HepG2 (cell line): ENCODE data around the gene RPL38. TPM values are rescaled to one million over a fixed set of nuclear protein-coding genes. Genes with fewer than 3 reads are reported as not detected.

Experiments used
- CHCHD3 ChIP-seq: sonication (generic); formaldehyde crosslinking; IDR thresholded peaks from 2 replicates; pipeline ENCODE4 v1.8.0; 2022; ENCODE audit warnings: mild to moderate bottlenecking, missing genetic modification reagents, moderate library complexity
- DPF2 ChIP-seq: sonication (generic); formaldehyde crosslinking; IDR thresholded peaks from 2 replicates; pipeline ENCODE4 v1.4.0; 2020; ENCODE audit warnings: mild to moderate bottlenecking, low read depth, missing genetic modification reagents, borderline replicate concordance
- FOXM1 ChIP-seq: sonication (generic); formaldehyde crosslinking; IDR thresholded peaks from 2 replicates; pipeline ENCODE4 v1.5.0; 2020; ENCODE audit warnings: missing genetic modification reagents
- IRF2 ChIP-seq: IDR thresholded peaks from 2 replicates; pipeline ENCODE4 v1.6.1; 2018; ENCODE audit warnings: missing genetic modification reagents, missing compliant biosample characterization
- LCORL ChIP-seq, 2 experiments: fragments of 450-650 bp in 1 of 2; sonication (generic) in 1 of 2; formaldehyde crosslinking in 1 of 2; IDR thresholded peaks; 2 replicates each; pipeline versions ENCODE4 v1.5.0 to v1.6.1; 2017 to 2020; ENCODE audit warnings: antibody characterized with exemption in 1 of 2, missing genetic modification reagents in 1 of 2
- MAF1 ChIP-seq: sonication (generic); formaldehyde crosslinking; IDR thresholded peaks from 2 replicates; pipeline ENCODE4 v1.5.0; 2020; ENCODE audit warnings: missing genetic modification reagents, borderline replicate concordance
- MTA3 ChIP-seq: sonication (generic); formaldehyde crosslinking; IDR thresholded peaks from 2 replicates; pipeline ENCODE4 v1.4.0; 2020; ENCODE audit warnings: missing genetic modification reagents
- NR2F1 ChIP-seq, 2 experiments: fragments of 450-650 bp in 1 of 2; formaldehyde crosslinking in 1 of 2; IDR thresholded peaks; 2 replicates each; pipeline versions ENCODE4 v1.5.0 to v1.6.1; 2016 to 2020; ENCODE audit warnings: mild to moderate bottlenecking in 1 of 2, missing compliant biosample characterization in 1 of 2, missing genetic modification reagents in 1 of 2, moderate library complexity in 1 of 2
- PAWR ChIP-seq: sonication (generic); formaldehyde crosslinking; IDR thresholded peaks from 2 replicates; pipeline ENCODE4 v1.4.0; 2020; ENCODE audit warnings: missing genetic modification reagents, mild to moderate bottlenecking, borderline replicate concordance
- RORA ChIP-seq: sonication (generic); formaldehyde crosslinking; IDR thresholded peaks from 2 replicates; pipeline ENCODE4 v1.5.0; 2020; ENCODE audit warnings: mild to moderate bottlenecking, missing genetic modification reagents, moderate library complexity
- TARDBP ChIP-seq: sonication (generic); formaldehyde crosslinking; IDR thresholded peaks from 2 replicates; pipeline ENCODE4 v1.8.0; 2022; ENCODE audit warnings: mild to moderate bottlenecking, missing genetic modification reagents
- TBL1XR1 ChIP-seq: fragments of 150-350 bp; IDR thresholded peaks from 2 replicates; pipeline ENCODE4 v1.6.1; 2014; ENCODE audit warnings: borderline replicate concordance, low read length; ENCODE audit not compliant: partially characterized antibody
- TFAP4 ChIP-seq: sonication (generic); IDR thresholded peaks from 2 replicates; pipeline ENCODE4 v1.6.1; 2016; ENCODE audit warnings: low read depth, borderline replicate concordance
- THAP7 ChIP-seq: sonication (generic); formaldehyde crosslinking; IDR thresholded peaks from 2 replicates; pipeline ENCODE4 v1.8.1; 2023; ENCODE audit warnings: mild to moderate bottlenecking, missing genetic modification reagents
- ZNF431 ChIP-seq: sonication (generic); formaldehyde crosslinking; IDR thresholded peaks from 2 replicates; pipeline ENCODE4 v1.9.0; 2022; ENCODE audit warnings: missing genetic modification reagents, low read depth, mild to moderate bottlenecking, borderline replicate concordance
- ZNF530 ChIP-seq: sonication (generic); formaldehyde crosslinking; IDR thresholded peaks from 2 replicates; pipeline ENCODE4 v1.5.0; 2020; ENCODE audit warnings: low read depth, mild to moderate bottlenecking, missing genetic modification reagents
- ZNF558 ChIP-seq: sonication (generic); formaldehyde crosslinking; IDR thresholded peaks from 2 replicates; pipeline ENCODE4 v1.9.0; 2022; ENCODE audit warnings: mild to moderate bottlenecking, missing genetic modification reagents, borderline replicate concordance
- ZNF788 ChIP-seq: sonication (generic); formaldehyde crosslinking; IDR thresholded peaks from 2 replicates; pipeline ENCODE4 v1.5.0; 2020; ENCODE audit warnings: mild to moderate bottlenecking, missing genetic modification reagents, borderline replicate concordance
- ZNF816 ChIP-seq: sonication (generic); formaldehyde crosslinking; IDR thresholded peaks from 2 replicates; pipeline ENCODE4 v1.8.0; 2022; ENCODE audit warnings: missing genetic modification reagents, mild to moderate bottlenecking, borderline replicate concordance
- polyA plus RNA-seq, 8 experiments: library from polyadenylated mRNA; depleted of rRNA in 3 of 8; stranded (reverse) in 7 of 8; unstranded in 1 of 8; fragments of >200 nt; fragmentation: Illumina TruSeq in 4 of 8; extraction: Trizol in 4 of 8; gene quantifications; 2 replicates each; pipeline versions ENCODE4 v1.2.1 to v1.2.3, GENCODE V29; 2011 to 2016; ENCODE audit warnings: low read depth in 4 of 8, missing spikeins in 1 of 8, mixed read lengths in 1 of 8; ENCODE audit not compliant: insufficient read depth in 1 of 8
- total RNA-seq, 5 experiments: library from RNA; depleted of rRNA; stranded (reverse); fragments of >200 nt; fragmentation: Illumina TruSeq; extraction: Trizol; gene quantifications; 2 replicates each; pipeline ENCODE4 v1.2.3, GENCODE V29; 2016; ENCODE audit warnings: low read depth in 1 of 5
- TF ChIP-seq, protein P1 (sequence below): IDR thresholded peaks from 2 replicates; pipeline ENCODE4 v1.6.1; 2016; ENCODE audit warnings: missing biosample characterization, missing genetic modification reagents, low read depth
- TF ChIP-seq, protein P2 (sequence below): sonication (generic); formaldehyde crosslinking; IDR thresholded peaks from 2 replicates; pipeline ENCODE4 v1.4.0; 2020; ENCODE audit warnings: missing genetic modification reagents
- TF ChIP-seq, protein P3 (sequence below): sonication (generic); formaldehyde crosslinking; IDR thresholded peaks from 2 replicates; pipeline ENCODE4 v1.4.0; 2020; ENCODE audit warnings: missing genetic modification reagents

The RPL38 gene
- total and polyA plus RNA-seq, 2 of the 13 experiments (the other 11 are each of a cell fraction or from before 2014, with no cell fraction given) = 2,370 to 2,372 TPM

DNA sequence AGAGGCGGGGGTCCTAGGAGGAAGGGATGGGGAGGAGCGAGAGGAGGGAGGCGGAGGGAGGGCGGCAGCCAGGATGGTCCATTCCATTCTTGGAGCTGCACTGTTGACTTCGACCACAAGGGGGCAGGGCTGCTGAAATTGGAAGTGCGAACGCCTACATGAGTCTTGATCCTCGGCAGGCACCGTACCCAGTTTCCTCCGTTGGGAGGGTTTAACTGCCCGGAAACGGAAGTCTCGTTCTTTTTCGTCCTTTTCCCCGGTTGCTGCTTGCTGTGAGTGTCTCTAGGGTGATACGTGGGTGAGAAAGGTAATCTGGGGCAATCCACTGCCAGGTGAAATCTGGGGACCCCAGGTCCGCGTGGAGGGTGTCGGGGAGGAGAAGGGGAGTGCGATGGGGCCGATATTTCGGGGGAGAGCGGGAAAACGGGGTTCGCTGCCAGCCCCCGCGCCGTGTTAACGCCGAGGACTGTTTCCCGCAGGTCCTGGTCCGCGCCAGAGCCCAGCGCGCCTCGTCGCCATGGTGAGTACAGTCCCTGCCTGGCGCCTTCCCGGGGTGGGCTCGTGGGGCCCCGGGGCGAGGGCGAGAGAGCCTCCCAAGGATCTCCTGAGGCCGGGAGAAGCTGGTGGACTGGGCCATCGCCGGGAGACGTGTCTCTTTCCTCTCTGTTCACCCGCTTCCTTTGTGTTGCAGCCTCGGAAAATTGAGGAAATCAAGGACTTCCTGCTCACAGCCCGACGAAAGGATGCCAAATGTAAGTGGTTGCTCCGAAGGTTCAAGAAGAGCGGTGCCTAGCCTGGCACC lies at the start of gene RPL38 (continued):
- TF ChIP-seq ZNF431 (CRISPR knock-in tag) (no peak), FOXM1 (CRISPR knock-in tag) (no peak), IRF2 (CRISPR knock-in tag) (peak; percentile 99), LCORL (IDR thresholded peaks at IDR 0.05) (no peak; the same call in 1 of the 2 replicates), LCORL (CRISPR knock-in tag; IDR thresholded peaks at IDR 0.05) (peak; percentile 72; the same call in 1 of the 2 replicates), ZNF816 (CRISPR knock-in tag) (peak; percentile 74; the same call in 1 of the 2 replicates), MTA3 (CRISPR knock-in tag) (no peak), THAP7 (CRISPR knock-in tag) (0 out of 2 replicates have a peak, but pooled peaks have one; percentile 33), MAF1 (CRISPR knock-in tag) (peak; percentile 54; the same call in 1 of the 2 replicates), NR2F1 (CRISPR knock-in tag; IDR thresholded peaks at IDR 0.05) (peak in 1 of 2 experiments; percentile 31; a peak in 1 of 4 replicates), ZNF788 (CRISPR knock-in tag) (peak; percentile 99; the same call in 1 of the 2 replicates), ZNF558 (CRISPR knock-in tag) (0 out of 2 replicates have a peak, but pooled peaks have one; percentile 28), CHCHD3 (0 out of 2 replicates have a peak, but pooled peaks have one; percentile 17), RORA (CRISPR knock-in tag) (no peak), TARDBP (peak; percentile 93), DPF2 (CRISPR knock-in tag) (0 out of 2 replicates have a peak, but pooled peaks have one; percentile 35), ZNF530 (CRISPR knock-in tag) (no peak), TFAP4 (peak; percentile 57; the same call in 1 of the 2 replicates), TBL1XR1 (peak; percentile 76), PAWR (CRISPR knock-in tag) (no peak; the same call in 1 of the 2 replicates)
- TF ChIP-seq, protein P1, sequence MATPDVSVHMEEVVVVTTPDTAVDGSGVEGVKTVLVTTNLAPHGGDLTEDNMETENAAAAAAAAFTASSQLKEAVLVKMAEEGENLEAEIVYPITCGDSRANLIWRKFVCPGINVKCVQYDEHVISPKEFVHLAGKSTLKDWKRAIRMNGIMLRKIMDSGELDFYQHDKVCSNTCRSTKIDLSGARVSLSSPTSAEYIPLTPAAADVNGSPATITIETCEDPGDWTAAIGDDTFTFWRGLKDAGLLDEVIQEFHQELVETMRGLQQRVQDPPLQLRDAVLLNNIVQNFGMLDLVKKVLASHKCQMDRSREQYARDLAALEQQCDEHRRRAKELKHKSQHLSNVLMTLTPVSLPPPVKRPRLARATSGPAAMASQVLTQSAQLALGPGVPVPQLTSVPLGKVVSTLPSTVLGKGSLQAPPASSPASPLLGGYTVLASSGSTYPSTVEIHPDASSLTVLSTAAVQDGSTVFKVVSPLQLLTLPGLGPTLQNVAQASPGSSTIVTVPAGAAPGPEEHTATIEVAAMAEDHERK = no peak
- TF ChIP-seq, protein P2, sequence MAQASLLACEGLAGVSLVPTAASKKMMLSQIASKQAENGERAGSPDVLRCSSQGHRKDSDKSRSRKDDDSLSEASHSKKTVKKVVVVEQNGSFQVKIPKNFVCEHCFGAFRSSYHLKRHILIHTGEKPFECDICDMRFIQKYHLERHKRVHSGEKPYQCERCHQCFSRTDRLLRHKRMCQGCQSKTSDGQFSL (CRISPR knock-in tag) = no peak; the same call in 1 of the 2 replicates
- TF ChIP-seq, protein P3, sequence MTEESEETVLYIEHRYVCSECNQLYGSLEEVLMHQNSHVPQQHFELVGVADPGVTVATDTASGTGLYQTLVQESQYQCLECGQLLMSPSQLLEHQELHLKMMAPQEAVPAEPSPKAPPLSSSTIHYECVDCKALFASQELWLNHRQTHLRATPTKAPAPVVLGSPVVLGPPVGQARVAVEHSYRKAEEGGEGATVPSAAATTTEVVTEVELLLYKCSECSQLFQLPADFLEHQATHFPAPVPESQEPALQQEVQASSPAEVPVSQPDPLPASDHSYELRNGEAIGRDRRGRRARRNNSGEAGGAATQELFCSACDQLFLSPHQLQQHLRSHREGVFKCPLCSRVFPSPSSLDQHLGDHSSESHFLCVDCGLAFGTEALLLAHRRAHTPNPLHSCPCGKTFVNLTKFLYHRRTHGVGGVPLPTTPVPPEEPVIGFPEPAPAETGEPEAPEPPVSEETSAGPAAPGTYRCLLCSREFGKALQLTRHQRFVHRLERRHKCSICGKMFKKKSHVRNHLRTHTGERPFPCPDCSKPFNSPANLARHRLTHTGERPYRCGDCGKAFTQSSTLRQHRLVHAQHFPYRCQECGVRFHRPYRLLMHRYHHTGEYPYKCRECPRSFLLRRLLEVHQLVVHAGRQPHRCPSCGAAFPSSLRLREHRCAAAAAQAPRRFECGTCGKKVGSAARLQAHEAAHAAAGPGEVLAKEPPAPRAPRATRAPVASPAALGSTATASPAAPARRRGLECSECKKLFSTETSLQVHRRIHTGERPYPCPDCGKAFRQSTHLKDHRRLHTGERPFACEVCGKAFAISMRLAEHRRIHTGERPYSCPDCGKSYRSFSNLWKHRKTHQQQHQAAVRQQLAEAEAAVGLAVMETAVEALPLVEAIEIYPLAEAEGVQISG = peak; percentile 98
